BJ (cell line): ENCODE measurements around the gene CLIC5. TPM values are rescaled to one million over a fixed set of nuclear protein-coding genes. Genes with fewer than 3 reads are reported as not detected.
A peak's percentile ranks its signal among the peaks of the same experiment; 100 is the strongest.

Experiments used
- CTCF ChIA-PET: fragments of 350-600 bp; formaldehyde crosslinking; extraction: SDS; loops from one replicate; lab custom pipeline; 2021; ENCODE audit warnings: antibody characterized with exemption, inconsistent platforms; lab: Yijun Ruan, JAX
- POLR2A ChIA-PET: fragments of 300-600 bp; sonication (Branson Sonifier 250); formaldehyde crosslinking; extraction: SDS; loops from one replicate; lab custom pipeline; 2021; ENCODE audit warnings: antibody characterized with exemption; lab: Charles Lee
- DNase-seq: peaks from one replicate; pipeline ENCODE4 v3.0.0-alpha.2; 2011; ENCODE audit warnings: low read depth
- H3K27me3 ChIP-seq: 2 replicates; pipeline ENCODE4 v1.6.0; 2011; ENCODE audit warnings: low read length; ENCODE audit not compliant: control insufficient read depth, insufficient read depth
- H3K36me3 ChIP-seq: 2 replicates; pipeline ENCODE4 v1.5.1; 2011; ENCODE audit warnings: low read length; ENCODE audit not compliant: control insufficient read depth, insufficient read depth
- H3K4me3 ChIP-seq: 2 replicates; pipeline ENCODE4 v1.5.1; 2011; ENCODE audit warnings: low read depth, mild to moderate bottlenecking, control low read depth, low read length
- polyA plus RNA-seq: library from polyadenylated mRNA; depleted of rRNA; stranded (reverse); fragments of >200 nt; gene quantifications from 2 replicates; pipeline ENCODE4 v1.2.3, GENCODE V29; 2011
- TF ChIP-seq, protein P1 (sequence below): IDR thresholded peaks from 2 replicates; pipeline ENCODE4 v1.5.1; 2011; ENCODE audit warnings: low read depth, mild to moderate bottlenecking, control low read depth, inconsistent platforms, low read length, moderate library complexity; ENCODE audit not compliant: insufficient read depth

Gene CLIC5
- polyA plus RNA-seq, 1 experiment: not detected

DNA sequence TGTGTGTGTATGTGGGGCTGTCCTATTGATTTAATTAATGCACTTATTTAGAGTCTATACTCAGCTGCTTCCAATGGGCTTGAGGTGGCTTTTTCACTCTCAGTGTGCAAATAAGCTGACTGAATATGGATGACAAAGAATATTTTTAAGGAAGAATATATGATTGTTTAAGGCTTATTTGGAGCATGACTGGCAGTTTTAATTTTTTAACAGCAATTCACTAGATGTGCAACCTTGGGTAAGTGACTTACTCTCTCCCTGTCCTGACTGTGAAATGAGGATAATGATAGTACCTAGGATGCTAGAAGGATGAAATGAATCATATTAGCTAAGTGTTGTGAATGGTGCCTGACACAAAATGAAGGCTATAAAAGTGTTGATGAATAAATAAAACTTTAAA lies 67.9 kb downstream of the CLIC5 start:
- no peak for DNase-seq
- Histone ChIP-seq H3K36me3 (no peaks in the 10 kb centered on the region), H3K27me3 (peaks cover 3% of the 10 kb centered on the region), H3K4me3 (no peak overlapping the region)
- POLR2A ChIA-PET: no interaction called here
- TF ChIP-seq, protein P1, sequence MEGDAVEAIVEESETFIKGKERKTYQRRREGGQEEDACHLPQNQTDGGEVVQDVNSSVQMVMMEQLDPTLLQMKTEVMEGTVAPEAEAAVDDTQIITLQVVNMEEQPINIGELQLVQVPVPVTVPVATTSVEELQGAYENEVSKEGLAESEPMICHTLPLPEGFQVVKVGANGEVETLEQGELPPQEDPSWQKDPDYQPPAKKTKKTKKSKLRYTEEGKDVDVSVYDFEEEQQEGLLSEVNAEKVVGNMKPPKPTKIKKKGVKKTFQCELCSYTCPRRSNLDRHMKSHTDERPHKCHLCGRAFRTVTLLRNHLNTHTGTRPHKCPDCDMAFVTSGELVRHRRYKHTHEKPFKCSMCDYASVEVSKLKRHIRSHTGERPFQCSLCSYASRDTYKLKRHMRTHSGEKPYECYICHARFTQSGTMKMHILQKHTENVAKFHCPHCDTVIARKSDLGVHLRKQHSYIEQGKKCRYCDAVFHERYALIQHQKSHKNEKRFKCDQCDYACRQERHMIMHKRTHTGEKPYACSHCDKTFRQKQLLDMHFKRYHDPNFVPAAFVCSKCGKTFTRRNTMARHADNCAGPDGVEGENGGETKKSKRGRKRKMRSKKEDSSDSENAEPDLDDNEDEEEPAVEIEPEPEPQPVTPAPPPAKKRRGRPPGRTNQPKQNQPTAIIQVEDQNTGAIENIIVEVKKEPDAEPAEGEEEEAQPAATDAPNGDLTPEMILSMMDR: no peak
- CTCF ChIA-PET: interaction anchor here (1.5 to 3.4 kb wide), 2 partner anchors 9 to 17 kb away, joined by 7 to 15 read pairs; no protein-coding TSS in a partner anchor

DNA sequence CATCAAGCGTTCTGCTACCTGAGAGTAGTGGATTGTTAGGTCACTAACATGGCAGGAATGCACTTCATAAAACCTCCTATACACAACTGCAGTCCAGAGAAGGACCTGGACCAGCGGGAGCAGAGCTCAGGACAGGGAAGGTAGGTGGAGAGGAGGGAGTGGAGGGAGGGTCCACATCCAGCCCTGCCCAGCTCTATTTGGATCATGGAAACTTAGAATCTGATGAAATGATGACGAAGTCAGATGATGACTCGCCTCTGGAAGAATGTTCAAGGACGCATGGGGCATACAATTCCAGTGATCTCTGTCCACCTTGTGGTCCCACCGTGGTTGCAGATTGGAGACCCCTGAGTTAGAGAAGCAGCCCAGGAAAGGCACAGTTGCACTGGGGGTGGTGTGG lies 68.8 kb downstream of the CLIC5 start:
- ChIA-PET CTCF (interaction anchor here (1.1 to 4.7 kb wide), 9 partner anchors 9 to 1339 kb away, joined by 3 to 43 read pairs (median 5); no protein-coding TSS in a partner anchor), POLR2A (no interaction called here)
- Histone ChIP-seq H3K4me3 (no peak overlapping the region), H3K27me3 (peaks cover 1% of the 10 kb centered on the region), H3K36me3 (no peaks in the 10 kb centered on the region)
- DNase-seq: no peak
- TF ChIP-seq, protein P1: no peak

DNA sequence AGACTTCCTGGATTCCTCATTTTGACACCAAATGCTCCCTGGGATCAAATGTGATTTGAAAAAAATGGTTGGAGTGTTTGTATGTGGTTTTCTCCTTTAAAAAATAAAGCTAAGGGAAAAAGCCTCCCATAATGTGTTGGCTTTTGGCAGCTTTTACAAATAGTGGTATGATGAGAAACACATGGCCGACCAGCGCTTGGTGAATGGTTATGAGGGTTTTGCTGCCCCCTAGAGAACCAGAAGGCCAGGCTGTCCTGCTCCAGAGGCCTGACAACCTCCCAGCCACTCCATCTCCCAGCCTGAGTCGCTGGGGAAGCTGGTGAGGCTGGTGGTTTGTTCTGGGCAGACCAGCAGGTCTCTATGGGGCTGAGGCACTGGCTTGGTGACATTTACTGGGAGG lies 69.3 kb downstream of the CLIC5 start:
- CTCF ChIA-PET: interaction anchor here (0.6 to 4.7 kb wide), 11 partner anchors 9 to 1338 kb away, joined by 3 to 43 read pairs (median 5); no protein-coding TSS in a partner anchor

DNA sequence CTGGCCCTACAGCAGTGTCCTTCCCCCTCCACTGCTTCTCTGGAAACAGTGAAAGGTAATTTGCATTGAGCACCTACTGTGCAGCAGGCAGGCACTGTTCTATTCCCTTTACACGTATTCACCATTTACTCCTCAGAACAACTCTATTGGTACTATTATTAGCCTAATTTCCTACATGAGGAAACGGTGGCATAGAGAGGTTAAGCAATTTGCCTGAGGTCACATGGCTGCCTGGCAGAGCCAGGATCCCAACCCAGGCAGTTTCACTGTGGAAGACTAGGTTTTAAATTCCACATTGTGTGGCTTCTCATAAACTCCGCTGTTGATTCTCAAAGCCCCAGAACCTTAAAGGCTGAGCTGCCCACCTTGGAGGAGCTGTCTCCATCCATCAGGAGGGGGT lies 72.7 kb downstream of the CLIC5 start:
- TF ChIP-seq, protein P1: no peak
- Histone ChIP-seq H3K36me3 (no peaks in the 10 kb centered on the region), H3K27me3 (peaks cover 14% of the 10 kb centered on the region), H3K4me3 (no peak overlapping the region)
- no peak for DNase-seq
- POLR2A ChIA-PET: no interaction called here
- CTCF ChIA-PET: interaction anchor here (4.7 kb wide), 1 partner anchor 12 kb away, joined by 43 read pairs; no protein-coding TSS in a partner anchor

More for the DNA sequence above, 69.3 kb downstream of the CLIC5 start:
- Histone ChIP-seq H3K36me3 (no peaks in the 10 kb centered on the region), H3K4me3 (no peak overlapping the region), H3K27me3 (peaks cover 2% of the 10 kb centered on the region)
- POLR2A ChIA-PET: no interaction called here
- DNase-seq: peak; percentile 57
- TF ChIP-seq, protein P1: peak; percentile 77

DNA sequence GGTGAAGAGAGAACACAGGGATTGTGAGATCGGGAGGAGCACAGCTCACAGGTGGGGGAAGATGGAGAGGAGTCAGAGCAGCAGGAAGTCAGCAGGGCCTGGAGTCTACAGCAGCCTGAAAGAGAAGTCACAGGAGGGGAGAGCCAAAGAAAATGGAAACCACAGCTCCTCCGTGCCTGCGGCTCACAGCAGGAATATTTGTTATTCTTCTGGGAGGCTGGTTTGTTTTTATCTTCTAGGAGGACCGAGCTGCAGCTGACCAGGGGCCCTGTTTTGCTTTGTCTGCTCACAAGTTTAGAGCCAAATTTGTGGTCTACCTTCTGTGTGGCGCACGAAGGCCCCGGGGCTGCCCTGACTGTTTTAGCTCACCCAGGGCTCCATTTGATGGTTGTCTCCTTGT lies 81.8 kb downstream of the CLIC5 start:
- H3K4me3 ChIP-seq: no peak overlapping the region
- no peak for DNase-seq
- ChIA-PET POLR2A (no interaction called here), CTCF (interaction anchor here (0.6 to 1.6 kb wide), 5 partner anchors 11 to 476 kb away, joined by 3 to 8 read pairs (median 3); no protein-coding TSS in a partner anchor)
- H3K27me3 ChIP-seq: peaks cover 11% of the 10 kb centered on the region
- TF ChIP-seq, protein P1: no peak
- no peaks in the 10 kb centered on the region for H3K36me3 ChIP-seq
